Neural crest cell (in vitro differentiated cells): ENCODE data around the gene GJC1. TPM values are rescaled to one million over a fixed set of nuclear protein-coding genes. Genes with fewer than 3 reads are reported as not detected.
A peak's percentile ranks its signal among the peaks of the same experiment; 100 is the strongest.
"Not testable (repeated sequence)": the region's sequence is repeated elsewhere in the genome, so short reads cannot be mapped to it uniquely, and the experiment has no call there.

ENCODE experiments used
- DNase-seq: peaks from one replicate; pipeline ENCODE4 v3.0.0; 2021; ENCODE audit warnings: low read depth, mixed read lengths, low spot score
- H3K27ac Mint-ChIP-seq: one replicate; pipeline ENCODE4 v1.8.0; 2021; ENCODE audit warnings: mild to moderate bottlenecking, mixed read lengths; ENCODE audit not compliant: unreplicated experiment
- H3K27me3 Mint-ChIP-seq: 2 replicates; pipeline ENCODE4 v1.8.0; 2021; ENCODE audit warnings: low read depth, mild to moderate bottlenecking, mixed read lengths
- H3K36me3 Mint-ChIP-seq: 2 replicates; pipeline ENCODE4 v1.8.0; 2021; ENCODE audit warnings: low read depth, mild to moderate bottlenecking, mixed read lengths
- H3K4me1 Mint-ChIP-seq: 2 replicates; pipeline ENCODE4 v1.8.0; 2021; ENCODE audit warnings: mixed read lengths
- H3K4me3 Mint-ChIP-seq: one replicate; pipeline ENCODE4 v1.8.0; 2021; ENCODE audit warnings: mild to moderate bottlenecking, mixed read lengths
- H3K9me3 Mint-ChIP-seq: 2 replicates; pipeline ENCODE4 v1.8.0; 2021; ENCODE audit warnings: mixed read lengths
- total RNA-seq: library from RNA; stranded (reverse); gene quantifications from 2 replicates; pipeline ENCODE4 v1.2.1, GENCODE V29; 2021
- TF ChIP-seq, protein P1 (sequence below): fragments of 200-600 bp; sonication (generic); conservative IDR thresholded peaks from 2 replicates; pipeline ENCODE4 v1.5.0; 2021; ENCODE audit warnings: antibody characterized with exemption, mild to moderate bottlenecking

Gene GJC1
- total RNA-seq, 1 donor from 2014 or later = 145 TPM

DNA sequence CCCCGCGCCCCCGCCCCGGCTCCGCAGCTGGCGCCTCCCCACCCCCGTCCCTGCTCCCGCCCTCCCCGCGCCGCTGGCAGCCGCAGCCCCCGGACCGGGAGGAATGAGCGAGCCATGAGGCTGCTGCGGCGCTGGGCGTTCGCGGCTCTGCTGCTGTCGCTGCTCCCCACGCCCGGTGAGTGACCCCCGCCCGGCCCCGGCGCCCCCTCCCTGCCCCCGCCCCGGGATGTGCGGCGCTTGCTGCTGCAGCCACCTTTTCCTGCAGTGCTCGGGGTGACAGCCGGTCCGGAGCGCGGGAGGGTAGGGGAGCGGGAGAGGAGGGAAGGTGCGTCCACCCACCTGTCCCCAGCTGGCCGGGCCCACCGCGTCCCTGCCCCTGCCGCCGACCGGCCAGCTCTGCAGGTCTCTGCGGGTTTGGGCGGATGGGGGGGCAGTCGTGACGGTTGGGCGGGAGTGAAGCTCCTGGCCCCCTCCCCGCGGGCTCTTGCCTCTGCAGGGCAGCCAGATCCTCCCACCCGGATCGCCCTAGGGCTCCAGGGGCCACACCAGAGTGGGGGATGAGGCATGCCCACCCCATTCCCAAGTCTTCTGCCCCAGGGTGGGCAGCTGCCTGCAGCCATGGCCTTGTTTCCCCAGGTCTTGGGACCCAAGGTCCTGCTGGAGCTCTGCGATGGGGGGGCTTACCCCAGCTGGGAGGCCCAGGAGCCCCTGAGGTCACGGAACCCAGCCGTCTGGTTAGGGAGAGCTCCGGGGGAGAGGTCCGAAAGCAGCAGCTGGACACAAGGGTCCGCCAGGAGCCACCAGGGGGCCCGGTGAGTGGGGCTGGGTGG is 70.8 kb downstream of the GJC1 start:
- Mint-ChIP-seq H3K27ac (no peak overlapping the region), H3K27me3 (peaks cover 22% of the 10 kb centered on the region), H3K9me3 (no peaks in the 10 kb centered on the region), H3K4me3 (no peak overlapping the region), H3K36me3 (no peaks in the 10 kb centered on the region), H3K4me1 (no peaks in the 10 kb centered on the region)
- peak; percentile 40 for DNase-seq
- TF ChIP-seq, protein P1, sequence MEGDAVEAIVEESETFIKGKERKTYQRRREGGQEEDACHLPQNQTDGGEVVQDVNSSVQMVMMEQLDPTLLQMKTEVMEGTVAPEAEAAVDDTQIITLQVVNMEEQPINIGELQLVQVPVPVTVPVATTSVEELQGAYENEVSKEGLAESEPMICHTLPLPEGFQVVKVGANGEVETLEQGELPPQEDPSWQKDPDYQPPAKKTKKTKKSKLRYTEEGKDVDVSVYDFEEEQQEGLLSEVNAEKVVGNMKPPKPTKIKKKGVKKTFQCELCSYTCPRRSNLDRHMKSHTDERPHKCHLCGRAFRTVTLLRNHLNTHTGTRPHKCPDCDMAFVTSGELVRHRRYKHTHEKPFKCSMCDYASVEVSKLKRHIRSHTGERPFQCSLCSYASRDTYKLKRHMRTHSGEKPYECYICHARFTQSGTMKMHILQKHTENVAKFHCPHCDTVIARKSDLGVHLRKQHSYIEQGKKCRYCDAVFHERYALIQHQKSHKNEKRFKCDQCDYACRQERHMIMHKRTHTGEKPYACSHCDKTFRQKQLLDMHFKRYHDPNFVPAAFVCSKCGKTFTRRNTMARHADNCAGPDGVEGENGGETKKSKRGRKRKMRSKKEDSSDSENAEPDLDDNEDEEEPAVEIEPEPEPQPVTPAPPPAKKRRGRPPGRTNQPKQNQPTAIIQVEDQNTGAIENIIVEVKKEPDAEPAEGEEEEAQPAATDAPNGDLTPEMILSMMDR = peak; percentile 40

DNA sequence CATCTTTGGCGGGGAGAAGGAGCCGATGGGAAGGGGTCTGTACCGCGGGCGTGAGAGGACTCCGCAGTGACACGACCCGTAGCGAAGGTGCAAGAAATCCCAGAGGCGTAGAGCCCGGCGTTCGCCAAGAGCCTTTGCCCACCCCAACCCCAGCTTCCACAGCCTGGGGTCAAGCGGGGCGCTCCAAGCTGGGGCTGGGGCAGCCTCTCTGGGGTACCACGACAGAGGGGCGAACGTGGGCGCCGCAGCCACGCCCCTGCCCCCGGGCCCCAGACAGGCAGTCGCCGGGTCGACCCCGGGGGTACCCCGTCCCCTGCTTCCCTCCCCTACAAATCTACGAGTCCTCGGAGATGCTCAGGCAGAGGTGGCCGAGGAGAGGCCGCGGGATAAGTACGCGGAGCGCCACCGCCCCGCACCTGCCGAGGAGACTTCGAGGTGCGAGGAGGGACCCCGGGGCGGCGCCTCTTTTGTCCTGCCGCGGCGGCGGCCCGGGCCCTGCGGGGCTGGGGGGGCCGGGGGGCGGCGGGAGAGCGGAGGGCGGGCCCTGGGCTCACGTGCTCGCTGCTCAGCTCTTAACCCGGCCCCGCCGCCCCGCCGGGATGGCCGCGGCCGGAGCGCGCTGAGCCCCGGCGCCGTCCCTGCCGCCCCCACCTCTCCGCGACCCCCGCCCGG is 71.5 kb downstream of the GJC1 start, which contains the start of gene ADAM11:
ADAM11 (plus strand) TSS at position 575 of the 672 bp plus-strand sequence. CDS start 212 bp downstream, outside the sequence.
- H3K4me3 Mint-ChIP-seq = peak within 1 kb of the TSS; percentile 81
- no peak within 1 kb of the TSS for H3K27ac Mint-ChIP-seq
- no peaks in the 10 kb centered on the region for H3K4me1 Mint-ChIP-seq
- no peaks in the 10 kb centered on the region for H3K36me3 Mint-ChIP-seq
- DNase-seq = no peak
- H3K9me3 Mint-ChIP-seq = no peaks in the 10 kb centered on the region
- peaks cover 24% of the 10 kb centered on the region for H3K27me3 Mint-ChIP-seq
- TF ChIP-seq, protein P1 = no peak

DNA sequence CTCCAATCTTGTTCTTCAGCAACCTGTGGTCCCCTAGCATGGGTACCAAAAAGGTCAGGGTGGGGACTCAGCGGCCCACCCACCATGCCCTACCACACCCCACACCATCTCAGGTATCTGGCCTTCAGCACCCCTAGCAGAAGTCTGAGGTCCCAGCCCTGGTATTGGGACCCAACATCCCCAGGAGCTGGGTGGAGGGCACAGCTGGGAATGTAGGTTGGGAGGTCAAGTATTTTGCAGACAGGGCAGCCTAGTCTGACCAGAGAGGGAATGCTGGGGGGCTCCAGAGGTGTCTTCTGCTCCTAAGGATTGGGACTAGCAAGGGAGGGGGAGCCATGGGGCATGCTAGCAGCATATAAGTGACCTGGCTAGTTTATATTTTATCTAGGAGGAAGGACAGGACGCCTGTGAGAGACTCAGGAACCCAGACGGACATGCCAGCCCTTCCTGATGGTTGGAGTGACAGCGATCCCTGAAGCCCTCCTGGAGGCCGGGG is 72.1 kb downstream of the GJC1 start:
- Mint-ChIP-seq H3K4me1 (no peaks in the 10 kb centered on the region), H3K27ac (no peak overlapping the region), H3K9me3 (no peaks in the 10 kb centered on the region), H3K4me3 (peak overlapping the region; percentile 81), H3K36me3 (no peaks in the 10 kb centered on the region), H3K27me3 (peaks cover 24% of the 10 kb centered on the region)
- TF ChIP-seq, protein P1 = no peak
- DNase-seq = no peak

DNA sequence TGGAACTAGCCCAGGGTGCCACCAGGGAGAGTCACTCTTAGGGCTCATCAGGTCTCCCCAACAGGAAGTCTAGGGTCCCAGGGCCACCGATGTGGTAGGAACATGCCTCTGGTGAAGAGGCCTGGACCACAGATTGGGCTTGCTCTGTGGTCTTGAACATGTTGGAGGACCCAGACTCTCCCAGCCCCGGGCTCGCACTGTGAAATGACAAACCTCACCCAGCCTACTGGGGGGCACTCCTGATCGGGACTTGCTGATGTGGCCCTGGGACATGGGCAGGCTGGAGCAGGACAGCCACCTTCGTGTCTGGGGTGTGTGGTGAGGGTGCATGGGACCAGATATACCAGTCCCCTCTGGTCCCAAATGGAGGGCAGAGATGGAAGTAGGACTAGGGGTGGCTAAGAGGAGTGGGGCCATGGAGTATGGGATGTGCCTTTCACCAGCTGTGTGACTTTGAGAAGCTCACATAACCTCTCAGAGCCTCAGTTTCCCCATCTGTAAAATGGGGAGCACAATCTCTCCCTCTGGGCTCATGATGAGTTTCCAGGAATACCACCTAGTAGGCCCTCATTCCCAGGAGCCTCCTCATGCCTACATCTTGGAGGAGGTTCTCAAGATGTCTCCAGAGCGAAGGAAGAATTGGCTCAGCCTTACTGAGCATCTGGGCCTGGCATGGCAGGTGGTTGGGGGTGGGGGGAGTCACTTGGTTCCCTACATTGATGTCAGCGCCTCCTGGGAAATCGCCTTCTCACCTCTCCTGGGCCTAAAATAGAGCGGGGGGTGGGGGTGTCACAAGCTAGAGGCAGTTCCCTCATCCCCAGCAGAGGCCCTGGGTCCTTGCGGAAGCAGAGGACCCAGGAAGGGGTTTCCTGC is 72.8 kb downstream of the GJC1 start:
- no peaks in the 10 kb centered on the region for H3K36me3 Mint-ChIP-seq
- no peak for DNase-seq
- H3K4me3 Mint-ChIP-seq = peak overlapping the region; percentile 81
- H3K27ac Mint-ChIP-seq = no peak overlapping the region
- no peaks in the 10 kb centered on the region for H3K4me1 Mint-ChIP-seq
- H3K9me3 Mint-ChIP-seq = no peaks in the 10 kb centered on the region
- TF ChIP-seq, protein P1 = no peak
- peaks cover 24% of the 10 kb centered on the region for H3K27me3 Mint-ChIP-seq

DNA sequence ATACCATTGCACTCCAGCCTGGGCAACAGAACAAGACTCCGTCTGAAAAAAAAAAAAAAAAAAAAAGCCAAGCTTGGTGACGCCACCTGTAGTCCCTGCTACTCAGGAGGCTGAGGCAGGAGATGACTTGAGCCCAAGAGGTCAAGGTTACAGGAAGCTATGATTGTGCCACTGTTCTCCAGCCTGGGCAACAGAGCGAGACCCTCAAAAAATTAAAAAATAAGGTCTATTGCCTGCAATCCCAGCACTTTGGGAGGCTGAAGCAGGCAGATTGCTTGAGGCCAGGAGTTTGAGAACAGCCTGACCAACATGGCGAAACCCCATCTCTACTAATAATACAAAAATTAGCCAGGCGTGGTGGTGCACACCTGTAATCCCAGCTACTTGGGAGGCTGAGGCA is 74.9 kb downstream of the GJC1 start:
- not testable (repeated sequence) for H3K36me3 Mint-ChIP-seq, H3K27ac Mint-ChIP-seq, H3K9me3 Mint-ChIP-seq, DNase-seq, H3K4me3 Mint-ChIP-seq
- H3K27me3 Mint-ChIP-seq = peaks cover 18% of the 10 kb centered on the region
- peaks cover 13% of the 10 kb centered on the region for H3K4me1 Mint-ChIP-seq
